GM12892 (cell line): ENCODE measurements around the gene DNAH10.

ENCODE experiments used
- DNase-seq: peaks from one replicate; pipeline ENCODE4 v3.0.0; 2011; ENCODE audit not compliant: insufficient read length
- FAIRE-seq: peaks from 2 replicates; lab custom pipeline; 2011; peaks lifted over from hg19 to GRCh38; lab: Jason Lieb, UNC
- POLR2A ChIP-seq: IDR thresholded peaks from 2 replicates; pipeline ENCODE4 v1.6.1; 2011; ENCODE audit warnings: low read depth, low read length, control low read depth
- POLR2AphosphoS5 ChIP-seq: IDR thresholded peaks from 2 replicates; pipeline ENCODE4 v1.6.1; 2011; ENCODE audit warnings: low read depth, low read length, control low read depth
- TAF1 ChIP-seq: IDR thresholded peaks from 2 replicates; pipeline ENCODE4 v1.6.1; 2011; ENCODE audit warnings: low read depth, mild to moderate bottlenecking, control low read depth, low read length, borderline replicate concordance

The DNAH10 gene

GRCh38 chr12:123723765-123724164, 38.3 kb upstream of the DNAH10 start:
- no peak for TF ChIP-seq POLR2A
- no peak for TF ChIP-seq POLR2AphosphoS5
- no peak for TF ChIP-seq TAF1
- no peak for FAIRE-seq
- DNase-seq: no peak

DNA sequence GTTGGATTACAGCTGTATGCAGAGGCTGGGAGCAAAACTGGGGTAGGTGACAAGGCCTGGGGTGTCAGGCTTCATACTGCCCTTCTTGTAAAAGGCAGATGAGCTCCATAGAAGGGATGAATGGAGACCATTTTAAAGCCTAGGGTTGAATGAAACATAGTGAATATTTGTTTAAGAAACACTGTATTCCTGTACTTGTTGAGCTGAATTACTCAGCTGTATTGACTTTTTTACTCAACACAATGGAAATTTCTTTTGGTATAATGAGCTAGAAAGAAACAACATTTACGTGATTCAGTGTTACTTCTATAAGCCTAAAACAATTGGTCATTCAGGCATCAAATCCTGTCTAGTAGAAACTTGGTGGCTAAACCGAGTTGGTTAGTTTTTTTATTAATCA, 35.9 kb upstream of the DNAH10 start:
- TF ChIP-seq POLR2A: no peak
- TF ChIP-seq POLR2AphosphoS5: no peak
- no peak for TF ChIP-seq TAF1
- FAIRE-seq: no peak
- no peak for DNase-seq

DNA sequence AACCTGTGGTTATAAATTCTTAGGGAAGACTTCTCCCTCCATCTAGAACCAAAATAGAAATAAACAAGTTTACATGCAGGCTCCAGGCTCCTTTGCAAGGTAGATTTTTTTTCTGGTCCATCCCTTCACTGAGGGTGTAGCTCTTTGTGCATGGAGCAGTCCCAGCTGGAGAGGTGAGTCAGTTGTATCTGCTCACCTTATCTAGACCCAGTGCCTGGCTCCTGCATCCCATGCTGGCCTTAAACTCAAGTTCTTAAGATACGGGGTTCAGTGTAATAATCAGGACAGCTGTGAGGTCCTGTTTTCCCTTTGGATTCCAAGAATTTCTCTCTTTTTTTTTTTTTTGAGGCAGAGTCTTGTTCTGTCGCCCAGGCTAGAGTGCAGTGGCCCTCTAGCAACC, 35.1 kb upstream of the DNAH10 start:
- FAIRE-seq: no peak
- TF ChIP-seq POLR2AphosphoS5: no peak
- TF ChIP-seq POLR2A: no peak
- no peak for TF ChIP-seq TAF1
- DNase-seq: no peak

- TF ChIP-seq TAF1: no peak
- no peak for TF ChIP-seq POLR2A
- no peak for TF ChIP-seq POLR2AphosphoS5
- FAIRE-seq (no peak), DNase-seq (no peak)
Observed at GRCh38 chr12:123727878-123728277, 34.2 kb upstream of the DNAH10 start.

DNA sequence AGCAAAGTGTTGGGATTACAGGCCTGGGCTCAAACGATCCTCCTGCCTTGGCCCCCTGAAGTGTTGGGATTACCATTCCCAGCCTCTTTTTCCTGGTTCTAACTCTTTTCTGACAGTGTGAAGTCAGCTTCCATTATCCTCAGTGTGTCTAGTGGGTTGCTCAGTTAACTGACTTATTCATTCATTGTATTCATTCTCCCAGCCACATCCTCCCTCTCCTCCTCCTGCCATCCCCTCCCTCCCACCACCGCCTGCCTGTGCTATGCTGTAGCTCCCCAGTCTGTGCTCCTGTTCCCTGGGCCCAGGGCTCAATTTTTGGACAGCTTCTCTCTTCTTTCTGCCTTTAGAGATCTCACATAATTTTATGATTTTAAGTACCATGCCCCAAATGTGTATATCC, 30.5 kb upstream of the DNAH10 start:
- DNase-seq: no peak
- no peak for FAIRE-seq
- TF ChIP-seq POLR2AphosphoS5 (no peak), TAF1 (no peak), POLR2A (no peak)

GRCh38 chr12:123732251-123732650, 29.9 kb upstream of the DNAH10 start:
- TF ChIP-seq POLR2AphosphoS5: no peak
- no peak for TF ChIP-seq TAF1
- no peak for TF ChIP-seq POLR2A
- FAIRE-seq (no peak), DNase-seq (no peak)

DNA sequence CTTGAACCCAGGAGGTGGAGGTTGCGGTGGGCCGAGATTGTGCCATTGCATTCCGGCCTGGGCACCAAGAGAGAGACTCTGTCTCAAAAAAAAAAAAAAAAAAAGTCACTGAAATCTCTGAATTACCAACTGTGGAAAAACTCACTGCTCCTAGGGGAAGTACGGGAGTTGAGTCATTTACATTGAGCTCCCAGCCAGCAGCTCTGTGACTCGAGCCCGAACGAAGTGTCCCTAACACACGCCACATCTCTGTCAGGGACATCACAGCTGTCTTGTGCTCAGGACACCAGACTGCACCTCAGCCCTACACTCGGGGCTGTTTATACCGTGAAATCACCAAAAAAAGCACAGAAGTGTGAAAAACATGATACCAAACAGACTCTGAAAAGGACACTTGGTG, 28.9 kb upstream of the DNAH10 start:
- no peak for TF ChIP-seq POLR2AphosphoS5
- no peak for TF ChIP-seq POLR2A
- no peak for TF ChIP-seq TAF1
- DNase-seq (no peak), FAIRE-seq (no peak)

DNA sequence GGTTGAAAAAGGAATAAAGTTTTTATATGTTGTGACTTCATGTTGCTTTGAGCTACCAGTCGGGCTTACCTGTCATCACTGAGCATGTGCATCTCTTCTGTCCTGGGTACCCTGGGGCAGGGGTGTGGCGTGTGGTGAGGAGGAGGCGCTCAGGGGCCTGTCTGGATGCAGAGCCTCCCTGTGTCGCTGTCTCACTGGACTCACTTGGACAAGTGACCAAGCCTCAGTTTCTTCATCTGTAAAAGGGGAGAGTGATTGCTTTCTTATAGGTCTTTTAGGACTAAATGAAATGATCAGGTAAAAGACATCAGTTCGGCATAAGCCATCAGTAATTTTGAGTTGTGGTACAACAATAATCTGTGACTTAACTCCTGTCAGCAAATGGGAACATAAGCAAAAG, 27.8 kb upstream of the DNAH10 start:
- TF ChIP-seq POLR2A (no peak), POLR2AphosphoS5 (no peak), TAF1 (no peak)
- FAIRE-seq (no peak), DNase-seq (no peak)

DNA sequence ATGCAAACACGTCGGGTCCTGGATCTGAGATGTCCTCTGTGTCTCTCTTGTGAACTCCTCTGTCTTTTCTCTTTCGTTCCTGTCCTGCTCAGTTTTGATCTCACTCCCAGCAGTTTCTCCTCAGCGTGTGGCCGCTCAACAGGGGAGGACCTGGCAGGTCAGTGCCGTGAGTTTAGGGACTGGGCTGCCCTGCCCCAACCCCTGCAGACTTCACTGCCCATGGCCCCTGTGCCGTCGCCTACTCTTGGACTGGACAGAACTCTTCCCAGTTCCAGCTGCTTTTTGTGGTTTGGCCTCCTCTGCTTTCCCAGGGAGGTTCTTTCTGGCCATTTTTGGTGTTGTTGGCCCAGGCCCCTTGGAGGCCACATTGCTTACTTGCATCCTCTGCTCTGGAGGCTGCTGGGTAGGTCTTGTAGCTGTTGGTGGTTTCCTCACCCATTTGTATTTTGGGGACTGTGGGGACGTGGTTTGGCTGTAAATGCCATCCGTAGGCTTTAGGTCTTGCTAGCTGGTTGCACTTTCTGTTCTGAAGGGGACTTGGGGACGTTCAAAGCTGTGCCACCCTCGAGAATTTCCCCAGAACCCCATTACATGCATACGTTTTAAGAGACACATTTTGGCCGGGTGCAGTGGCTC, 20.0 kb upstream of the DNAH10 start:
- no peak for FAIRE-seq
- TF ChIP-seq TAF1 (no peak), POLR2AphosphoS5 (no peak), POLR2A (no peak)
- DNase-seq: no peak

- no peak for TF ChIP-seq TAF1
- TF ChIP-seq POLR2A: no peak
- TF ChIP-seq POLR2AphosphoS5: no peak
- no peak for FAIRE-seq
- no peak for DNase-seq
Observed at GRCh38 chr12:123743002-123743401, 19.1 kb upstream of the DNAH10 start.

GRCh38 chr12:123744836-123745235, 17.3 kb upstream of the DNAH10 start:
- TF ChIP-seq POLR2A (no peak), POLR2AphosphoS5 (no peak), TAF1 (no peak)
- no peak for FAIRE-seq
- no peak for DNase-seq

- DNase-seq (no peak), FAIRE-seq (no peak)
- TF ChIP-seq POLR2AphosphoS5: no peak
- no peak for TF ChIP-seq TAF1
- no peak for TF ChIP-seq POLR2A
Observed at GRCh38 chr12:123747309-123747708, 14.8 kb upstream of the DNAH10 start.

DNA sequence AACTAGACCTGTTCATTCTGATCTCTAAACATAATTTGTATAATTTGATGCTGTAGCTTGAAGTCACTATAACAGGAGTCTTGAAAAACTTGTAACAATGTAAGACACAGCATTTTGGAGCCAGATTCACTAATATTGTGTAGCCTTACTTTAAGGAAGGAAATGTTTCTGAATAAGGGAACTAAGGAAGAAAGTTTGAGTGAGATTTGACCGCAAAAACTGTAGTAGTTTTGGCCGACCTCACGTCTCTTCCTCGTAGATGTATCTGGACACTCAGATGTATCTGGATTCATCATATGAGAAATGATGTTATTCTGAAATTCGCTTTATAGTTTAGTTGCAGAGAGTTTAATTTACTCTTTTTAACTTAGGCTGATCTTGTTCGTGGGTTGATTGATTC, 13.9 kb upstream of the DNAH10 start:
- FAIRE-seq (no peak), DNase-seq (no peak)
- TF ChIP-seq TAF1: no peak
- TF ChIP-seq POLR2A: no peak
- no peak for TF ChIP-seq POLR2AphosphoS5
